Activated CD8-positive, alpha-beta T cell treated with anti-CD3 and anti-CD28 coated beads, Interleukin-2, amount 10 ng/mL, durations not matched to agents 7 days and 5 days (primary cell): ENCODE data around the gene POU2F3. TPM values are rescaled to one million over a fixed set of nuclear protein-coding genes. Genes with fewer than 3 reads are reported as not detected.

Experiments used
- ATAC-seq: fragments of 150-1000 bp; cut with Tn5 transposase; one replicate; pipeline ENCODE4 v1.10.0; 2021; ENCODE audit warnings: moderate library complexity
- CTCF ChIA-PET: fragments of 350-600 bp; sonication (Branson Sonifier 250); formaldehyde crosslinking; loops from one replicate; lab custom pipeline; 2021; ENCODE audit warnings: antibody characterized with exemption; lab: Charles Lee
- POLR2A ChIA-PET: fragments of 350-600 bp; sonication (Branson Sonifier 250); formaldehyde crosslinking; loops from one replicate; lab custom pipeline; 2021; ENCODE audit warnings: antibody characterized with exemption; lab: Charles Lee
- DNase-seq: peaks from one replicate; pipeline ENCODE4 v3.0.0-alpha.2; 2020
- H3K27ac Mint-ChIP-seq: one replicate; pipeline ENCODE4 v1.8.0; 2021; ENCODE audit warnings: mild to moderate bottlenecking, mixed read lengths
- H3K27me3 Mint-ChIP-seq: one replicate; pipeline ENCODE4 v1.8.0; 2021; ENCODE audit warnings: low read depth, mixed read lengths
- H3K36me3 Mint-ChIP-seq: one replicate; pipeline ENCODE4 v1.8.0; 2021; ENCODE audit warnings: low read depth, mixed read lengths
- H3K4me1 Mint-ChIP-seq: one replicate; pipeline ENCODE4 v1.8.0; 2021; ENCODE audit warnings: low read depth, mixed read lengths
- H3K4me3 Mint-ChIP-seq: one replicate; pipeline ENCODE4 v1.8.0; 2021; ENCODE audit warnings: mild to moderate bottlenecking, mixed read lengths
- H3K9me3 Mint-ChIP-seq: one replicate; pipeline ENCODE4 v1.8.0; 2022; ENCODE audit warnings: mixed read lengths; ENCODE audit not compliant: insufficient read depth
- total RNA-seq, 2 experiments: library from RNA; stranded (reverse); gene quantifications; one replicate each; pipeline ENCODE4 v1.2.3, GENCODE V29; 2021

The POU2F3 gene
- total RNA-seq, 2 experiments from 2014 or later = not detected

- no peak for ATAC-seq
- Mint-ChIP-seq H3K27me3 (peaks cover 36% of the 10 kb centered on the region), H3K27ac (no peak overlapping the region), H3K36me3 (no peaks in the 10 kb centered on the region), H3K4me1 (no peaks in the 10 kb centered on the region), H3K4me3 (no peak overlapping the region), H3K9me3 (no peaks in the 10 kb centered on the region)
- no peak for DNase-seq
- ChIA-PET POLR2A (no interaction called here), CTCF (interaction anchor here (1.3 to 1.6 kb wide), 2 partner anchors 14 to 17 kb away, joined by 3 to 10 read pairs; no protein-coding TSS in a partner anchor)
These were observed 77.1 kb downstream of the POU2F3 start for GRCh38 chr11:120316880-120317688.

DNA sequence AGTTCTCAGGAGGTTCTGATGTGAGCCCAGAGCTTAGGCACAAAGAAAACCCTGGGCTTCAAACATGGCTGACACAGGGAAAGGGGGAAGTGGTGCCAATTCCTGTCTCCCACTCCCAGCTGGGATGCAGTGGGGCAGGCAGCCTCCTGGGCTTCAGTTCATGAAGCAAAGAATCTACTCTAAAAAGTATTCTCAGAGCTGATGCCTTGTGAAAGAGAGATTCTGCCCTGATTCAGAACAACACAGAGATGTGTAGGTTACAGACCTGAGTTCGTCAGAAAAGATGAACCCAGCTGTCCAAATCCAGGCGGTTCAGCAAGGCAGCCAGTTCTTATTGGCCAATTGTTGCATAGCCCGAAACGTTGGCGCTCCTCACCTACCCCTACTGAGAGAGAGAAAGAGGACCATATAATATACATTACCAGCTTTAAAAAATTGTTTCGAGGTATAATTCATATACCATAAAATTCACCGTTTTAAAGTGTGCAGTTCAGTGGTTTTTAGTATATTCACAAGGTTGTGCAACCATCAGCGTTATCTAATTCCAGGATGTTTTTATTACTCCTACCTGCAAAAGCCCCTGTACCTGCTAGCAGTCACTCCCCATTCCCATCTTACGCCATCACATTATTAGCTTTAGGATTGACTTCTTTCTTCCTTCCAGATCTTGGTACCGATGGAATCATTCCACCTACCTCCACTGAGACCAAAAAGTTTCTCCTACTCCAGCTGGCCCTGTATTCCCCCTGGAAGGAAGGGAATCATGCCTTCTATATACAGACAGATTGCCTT, 77.9 kb downstream of the POU2F3 start:
- Mint-ChIP-seq H3K27me3 (peaks cover 36% of the 10 kb centered on the region), H3K27ac (no peak overlapping the region), H3K4me3 (no peak overlapping the region), H3K4me1 (no peaks in the 10 kb centered on the region), H3K9me3 (no peaks in the 10 kb centered on the region), H3K36me3 (no peaks in the 10 kb centered on the region)
- ChIA-PET POLR2A (no interaction called here), CTCF (interaction anchor here (1.2 to 1.6 kb wide), 3 partner anchors 8 to 18 kb away, joined by 3 to 10 read pairs (median 5); no protein-coding TSS in a partner anchor)
- ATAC-seq (no peak), DNase-seq (no peak)

- ChIA-PET CTCF (interaction anchor here (1.2 kb wide), 1 partner anchor 9 kb away, joined by 5 read pairs; no protein-coding TSS in a partner anchor), POLR2A (no interaction called here)
- Mint-ChIP-seq H3K36me3 (no peaks in the 10 kb centered on the region), H3K27me3 (peaks cover 44% of the 10 kb centered on the region), H3K27ac (no peak overlapping the region), H3K4me1 (no peaks in the 10 kb centered on the region), H3K4me3 (no peak overlapping the region), H3K9me3 (no peaks in the 10 kb centered on the region)
- DNase-seq (no peak), ATAC-seq (no peak)
These were observed 79.0 kb downstream of the POU2F3 start for GRCh38 chr11:120318906-120319305.

- Mint-ChIP-seq H3K27ac (peak within 1 kb of the TSS; percentile 22), H3K4me1 (peaks cover 22% of the 10 kb centered on the region), H3K9me3 (no peaks in the 10 kb centered on the region), H3K4me3 (peak within 1 kb of the TSS; percentile 49), H3K27me3 (peaks cover 64% of the 10 kb centered on the region), H3K36me3 (no peaks in the 10 kb centered on the region)
- peak; percentile 33 for DNase-seq
- peak; percentile 78 for ATAC-seq
- POLR2A ChIA-PET = interaction anchor here (0.8 kb wide), 1 partner anchor 134 kb away, joined by 3 read pairs; no protein-coding TSS in a partner anchor
- CTCF ChIA-PET = interaction anchor here (1.2 to 1.6 kb wide), 2 partner anchors 10 to 22 kb away, joined by 4 to 5 read pairs; no protein-coding TSS in a partner anchor
These were observed 85.2 kb downstream of the POU2F3 start, which contains the start of gene TLCD5 for GRCh38 chr11:120324932-120325810. Gene TLCD5 (plus strand): TSS chr11:120325299. CDS start chr11:120327442, 2,143 bp downstream.

DNA sequence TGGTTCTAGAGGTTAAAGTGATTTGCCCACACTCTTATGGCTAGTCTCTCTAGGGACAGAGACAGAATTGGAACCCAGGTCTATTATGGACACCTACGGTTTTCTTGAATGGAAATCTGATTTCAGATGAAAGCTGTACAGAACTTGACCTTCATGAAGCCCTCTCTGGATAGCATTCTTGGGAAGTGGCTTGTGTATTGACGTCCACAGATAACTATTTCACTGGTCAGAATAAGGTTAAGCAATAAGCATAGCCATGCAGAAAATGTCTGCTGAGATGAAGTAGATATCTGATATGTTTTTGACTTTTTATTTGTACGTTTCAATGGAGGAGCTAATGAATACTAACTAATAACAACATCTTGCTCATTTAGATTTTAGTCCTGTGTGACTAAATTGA, 86.3 kb downstream of the POU2F3 start:
- DNase-seq (no peak), ATAC-seq (no peak)
- peaks cover 22% of the 10 kb centered on the region for H3K4me1 Mint-ChIP-seq
- POLR2A ChIA-PET = no interaction called here
- no peaks in the 10 kb centered on the region for H3K36me3 Mint-ChIP-seq
- CTCF ChIA-PET = interaction anchor here (0.7 to 1.6 kb wide), 5 partner anchors 9 to 185 kb away, joined by 3 to 8 read pairs (median 3); partner anchors contain the start of genes ARHGEF12 and GRIK4
- no peaks in the 10 kb centered on the region for H3K9me3 Mint-ChIP-seq
- peak overlapping the region; percentile 10 for H3K4me3 Mint-ChIP-seq
- H3K27me3 Mint-ChIP-seq = peaks cover 61% of the 10 kb centered on the region
- H3K27ac Mint-ChIP-seq = no peak overlapping the region

GRCh38 chr11:120326845-120327281, 86.9 kb downstream of the POU2F3 start:
- no peaks in the 10 kb centered on the region for H3K9me3 Mint-ChIP-seq
- H3K27ac Mint-ChIP-seq = no peak overlapping the region
- H3K4me1 Mint-ChIP-seq = peaks cover 22% of the 10 kb centered on the region
- ChIA-PET POLR2A (no interaction called here), CTCF (interaction anchor here (0.7 to 1.6 kb wide), 5 partner anchors 8 to 185 kb away, joined by 3 to 8 read pairs (median 3); partner anchors contain the start of genes ARHGEF12 and GRIK4)
- no peaks in the 10 kb centered on the region for H3K36me3 Mint-ChIP-seq
- H3K4me3 Mint-ChIP-seq = no peak overlapping the region
- peaks cover 66% of the 10 kb centered on the region for H3K27me3 Mint-ChIP-seq
- no peak for DNase-seq
- no peak for ATAC-seq

DNA sequence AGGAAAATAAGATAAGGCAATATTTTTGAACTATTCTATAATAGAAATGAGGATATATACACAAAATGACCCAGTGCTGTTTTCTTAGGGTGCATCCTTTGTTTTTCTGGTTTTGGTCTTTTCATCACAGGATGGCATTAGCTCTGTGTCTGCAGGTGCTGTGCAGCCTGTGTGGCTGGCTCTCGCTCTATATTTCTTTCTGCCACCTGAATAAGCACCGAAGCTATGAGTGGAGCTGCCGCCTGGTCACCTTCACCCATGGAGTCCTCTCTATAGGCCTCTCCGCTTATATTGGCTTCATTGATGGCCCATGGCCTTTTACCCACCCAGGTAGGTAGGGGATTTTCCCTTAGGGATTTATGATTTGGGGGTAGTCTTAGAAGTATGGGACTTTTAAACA, 87.4 kb downstream of the POU2F3 start:
- Mint-ChIP-seq H3K36me3 (no peaks in the 10 kb centered on the region), H3K27ac (no peak overlapping the region), H3K9me3 (no peaks in the 10 kb centered on the region), H3K27me3 (peaks cover 64% of the 10 kb centered on the region), H3K4me1 (peaks cover 22% of the 10 kb centered on the region), H3K4me3 (no peak overlapping the region)
- ATAC-seq (no peak), DNase-seq (no peak)
- ChIA-PET POLR2A (no interaction called here), CTCF (interaction anchor here (1.0 to 1.6 kb wide), 2 partner anchors 9 to 184 kb away, joined by 3 read pairs; partner anchors contain the start of genes ARHGEF12 and GRIK4)

- no peak overlapping the region for H3K4me3 Mint-ChIP-seq
- CTCF ChIA-PET = no interaction called here
- peaks cover 19% of the 10 kb centered on the region for H3K4me1 Mint-ChIP-seq
- no peak for DNase-seq
- H3K9me3 Mint-ChIP-seq = no peaks in the 10 kb centered on the region
- H3K27me3 Mint-ChIP-seq = peaks cover 56% of the 10 kb centered on the region
- no peaks in the 10 kb centered on the region for H3K36me3 Mint-ChIP-seq
- H3K27ac Mint-ChIP-seq = no peak overlapping the region
- ATAC-seq = no peak
- POLR2A ChIA-PET = no interaction called here
These were observed 89.6 kb downstream of the POU2F3 start for GRCh38 chr11:120329556-120329955.

DNA sequence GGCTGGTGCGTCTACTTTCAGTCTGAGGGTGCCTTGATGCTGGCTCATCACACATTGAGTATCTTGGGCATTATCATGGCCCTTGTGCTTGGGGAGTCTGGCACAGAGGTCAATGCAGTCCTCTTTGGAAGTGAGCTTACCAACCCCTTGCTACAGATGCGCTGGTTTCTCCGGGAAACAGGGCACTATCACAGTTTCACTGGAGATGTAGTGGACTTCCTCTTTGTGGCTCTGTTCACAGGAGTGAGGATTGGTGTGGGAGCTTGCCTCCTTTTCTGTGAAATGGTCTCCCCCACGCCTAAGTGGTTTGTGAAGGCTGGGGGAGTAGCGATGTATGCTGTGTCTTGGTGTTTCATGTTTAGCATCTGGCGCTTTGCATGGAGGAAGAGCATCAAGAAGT, 90.1 kb downstream of the POU2F3 start:
- Mint-ChIP-seq H3K4me1 (peaks cover 19% of the 10 kb centered on the region), H3K9me3 (no peaks in the 10 kb centered on the region), H3K27me3 (peaks cover 51% of the 10 kb centered on the region), H3K36me3 (no peaks in the 10 kb centered on the region), H3K4me3 (no peak overlapping the region), H3K27ac (no peak overlapping the region)
- POLR2A ChIA-PET = no interaction called here
- DNase-seq (no peak), ATAC-seq (no peak)
- CTCF ChIA-PET = no interaction called here

DNA sequence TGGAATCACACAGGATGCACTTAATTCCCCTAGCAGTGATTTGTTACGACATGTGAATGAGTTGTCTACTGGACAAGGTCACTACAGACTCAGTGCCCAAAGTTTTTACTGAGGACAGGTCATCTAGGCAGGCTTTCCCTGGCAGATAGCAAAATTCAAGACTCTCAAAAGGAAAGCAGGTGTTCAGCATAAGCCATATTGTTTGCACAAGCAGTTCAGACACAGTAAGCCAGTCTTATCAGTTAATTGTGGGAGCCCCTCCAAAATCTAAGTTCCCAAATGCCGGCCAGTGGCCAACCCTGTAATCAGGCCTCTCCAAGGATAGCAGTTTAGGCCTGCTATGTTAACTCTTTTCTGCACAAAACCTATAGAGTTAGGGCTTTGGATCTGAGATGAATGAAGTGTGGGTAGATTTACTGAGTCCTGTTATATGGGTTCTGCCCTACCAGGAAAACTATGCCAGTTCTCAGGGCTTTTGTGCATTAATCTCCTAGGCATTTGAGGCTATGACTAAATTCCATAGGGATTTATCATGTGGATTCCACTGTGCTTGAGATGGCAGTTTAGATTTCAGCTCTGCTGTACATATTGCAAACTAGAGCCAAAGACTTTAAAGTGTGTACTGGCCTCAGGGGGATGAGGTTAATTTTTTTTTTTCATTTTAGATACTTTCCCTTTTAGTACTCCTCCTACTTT, 91.5 kb downstream of the POU2F3 start:
- Mint-ChIP-seq H3K27ac (no peak overlapping the region), H3K4me3 (no peak overlapping the region), H3K4me1 (peaks cover 14% of the 10 kb centered on the region), H3K27me3 (peaks cover 44% of the 10 kb centered on the region), H3K9me3 (no peaks in the 10 kb centered on the region), H3K36me3 (no peaks in the 10 kb centered on the region)
- DNase-seq (no peak), ATAC-seq (no peak)
- CTCF ChIA-PET = interaction anchor here (0.7 kb wide), 1 partner anchor 29 kb away, joined by 3 read pairs; no protein-coding TSS in a partner anchor
- POLR2A ChIA-PET = no interaction called here
